ENCODE results near the gene ASB8. TPM values are rescaled to one million over a fixed set of nuclear protein-coding genes. Genes with fewer than 3 reads are reported as not detected.

Gene ASB8
- total and polyA plus RNA-seq, 4 donors: 33.1 to 55.3 (median 46.0) TPM

Small RNA genes lying within 50 kb of the gene (small RNA-seq; reads per million reads assigned to genes)
- gene MIR6505 (ENCODE audit: low replicate concordance): 0.26 reads per million, percentile 20 among the genes with 10 or more reads in this experiment

Other genes starting within 250 kb of the ASB8 start
- 100 to 1,000 TPM in 1 of 2 donors, 10 to 100 TPM in 1; 76.4 to 120 TPM for gene TMEM106C, start 193.9 kb downstream of the ASB8 start, total RNA-seq
- gene TMEM106C, start 193.9 kb downstream of the ASB8 start, polyA plus RNA-seq (ENCODE audit: insufficient read length in 2 of 2): 100 to 1,000 TPM in 1 of 2 donors, 10 to 100 TPM in 1; 90.2 to 113 TPM
- 10 to 100 TPM; 26.7 to 56.7 TPM for gene COL2A1, start 153.0 kb downstream of the ASB8 start, total RNA-seq
- 10 to 100 TPM in 1 of 2 donors, 1 to 10 TPM in 1; 7.1 to 27.5 TPM for gene COL2A1, start 153.0 kb downstream of the ASB8 start, polyA plus RNA-seq (ENCODE audit: insufficient read length in 2 of 2)
- gene SENP1, start 51.4 kb downstream of the ASB8 start, total RNA-seq: 10 to 100 TPM; 26.3 to 30.2 TPM
- gene SENP1, start 51.4 kb downstream of the ASB8 start, polyA plus RNA-seq (ENCODE audit: insufficient read length in 2 of 2): 10 to 100 TPM; 12.3 to 13.6 TPM
- 100 to 1,000 TPM; 105 to 120 TPM for gene PFKM, start 38.2 kb downstream of the ASB8 start, total RNA-seq
- 100 to 1,000 TPM; 140 to 145 TPM for gene PFKM, start 38.2 kb downstream of the ASB8 start, polyA plus RNA-seq (ENCODE audit: insufficient read length in 2 of 2)
- 10 to 100 TPM; 15.3 to 23.2 TPM for gene CCDC184, start 26.1 kb upstream of the ASB8 start, total RNA-seq
- 100 to 1,000 TPM; 114 to 121 TPM for gene CCDC184, start 26.1 kb upstream of the ASB8 start, polyA plus RNA-seq (ENCODE audit: insufficient read length in 2 of 2)
- gene OR10AD1, start 45.8 kb upstream of the ASB8 start, total RNA-seq: not detected
- under 1 TPM in 1 of 2 donors, not detected in 1; 0.44 TPM for gene OR10AD1, start 45.8 kb upstream of the ASB8 start, polyA plus RNA-seq (ENCODE audit: insufficient read length in 2 of 2)
- gene ZNF641, start 193.4 kb upstream of the ASB8 start, total RNA-seq: 10 to 100 TPM; 32.9 to 35.8 TPM
- gene ZNF641, start 193.4 kb upstream of the ASB8 start, polyA plus RNA-seq (ENCODE audit: insufficient read length in 2 of 2): 10 to 100 TPM; 28.5 to 29.6 TPM

All from spinal cord (tissue), 4 donors.